ENCODE results near the gene TBC1D2. TPM values are rescaled to one million over a fixed set of nuclear protein-coding genes. Genes with fewer than 3 reads are reported as not detected.

TBC1D2 gene
- total and polyA plus RNA-seq, 10 of the 15 experiments (the other 5 are each of a cell fraction or from before 2014, with no cell fraction given): 0.04 to 1.6 (median 1.1) TPM

GRCh38 chr9:98171176-98171925, 84.1 kb downstream of the TBC1D2 start:
- H3K4me2 ChIP-seq (ENCODE audit: control insufficient read depth, insufficient read depth): no peak overlapping the region
- no peak overlapping the region for H3K9ac ChIP-seq (ENCODE audit: control insufficient read depth, insufficient read depth, low read length)
- 90% methylated on average over 16 of the region's 16 CpGs for WGBS (ENCODE audit: insufficient coverage, insufficient replicate concordance, low lambda C conversion rate, missing lambda C conversion rate)
- ChIA-PET POLR2A (no interaction called here), CTCF (interaction anchor here (1.1 kb wide), 1 partner anchor 22 kb away, joined by 3 read pairs; no protein-coding TSS in a partner anchor), SMC1A (ENCODE audit: uncharacterized antibody, unreplicated experiment) (interaction anchor here (0.7 to 0.8 kb wide), 2 partner anchors 19 to 61 kb away, joined by 3 read pairs; no protein-coding TSS in a partner anchor), RAD21 (ENCODE audit: unreplicated experiment) (no interaction called here)
- no peak for FAIRE-seq
- H3K9me3 ChIP-seq (replicated peaks; ENCODE audit: control insufficient read depth, insufficient read depth, low read length): no peaks in the 10 kb centered on the region
- TF ChIP-seq MTA2 (IDR thresholded peaks at IDR 0.05; ENCODE audit: low read depth) (no peak), HCFC1 (IDR thresholded peaks at IDR 0.05; ENCODE audit: low read length) (no peak), MXI1 (IDR thresholded peaks at IDR 0.05; ENCODE audit: low read depth, low read length) (no peak), SUZ12 (IDR thresholded peaks at IDR 0.05; ENCODE audit: unreplicated experiment) (no peak), NFIC (IDR thresholded peaks at IDR 0.05; ENCODE audit: low read depth, low read length) (no peak), POLR2AphosphoS2 (IDR thresholded peaks at IDR 0.05; ENCODE audit: low read depth, low read length) (no peak), CHD2 (IDR thresholded peaks at IDR 0.05; ENCODE audit: borderline replicate concordance, low read depth, low read length) (no peak), RAD51 (IDR thresholded peaks at IDR 0.05) (no peak)
- TF ChIP-seq, protein P1, sequence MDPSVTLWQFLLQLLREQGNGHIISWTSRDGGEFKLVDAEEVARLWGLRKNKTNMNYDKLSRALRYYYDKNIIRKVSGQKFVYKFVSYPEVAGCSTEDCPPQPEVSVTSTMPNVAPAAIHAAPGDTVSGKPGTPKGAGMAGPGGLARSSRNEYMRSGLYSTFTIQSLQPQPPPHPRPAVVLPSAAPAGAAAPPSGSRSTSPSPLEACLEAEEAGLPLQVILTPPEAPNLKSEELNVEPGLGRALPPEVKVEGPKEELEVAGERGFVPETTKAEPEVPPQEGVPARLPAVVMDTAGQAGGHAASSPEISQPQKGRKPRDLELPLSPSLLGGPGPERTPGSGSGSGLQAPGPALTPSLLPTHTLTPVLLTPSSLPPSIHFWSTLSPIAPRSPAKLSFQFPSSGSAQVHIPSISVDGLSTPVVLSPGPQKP (IDR thresholded peaks at IDR 0.05; ENCODE audit: low read depth, low read length): no peak
- H3K4me3 ChIP-seq: no peak overlapping the region
- peaks cover 18% of the 10 kb centered on the region for H3K4me1 ChIP-seq (ENCODE audit: control insufficient read depth, insufficient read depth, low read length)
- H3K36me3 ChIP-seq (ENCODE audit: control insufficient read depth in 2 of 2, insufficient read depth in 2 of 2, low read length in 1 of 2): no peaks in the 10 kb centered on the region
- no peak overlapping the region for H2AFZ ChIP-seq (ENCODE audit: control insufficient read depth, low read depth, low read length)
- no peak for ATAC-seq
- in situ Hi-C loops (cut with MboI) (no loop called here), intact Hi-C loops (cut with micrococcal nuclease; ENCODE audit: unreplicated experiment) (no loop called here)
- H4K20me1 ChIP-seq (ENCODE audit: control insufficient read depth, insufficient read depth): no peaks in the 10 kb centered on the region
- no peaks in the 10 kb centered on the region for H3K79me2 ChIP-seq (ENCODE audit: control insufficient read depth, insufficient read depth, low read length)
- no peaks in the 10 kb centered on the region for H3K27me3 ChIP-seq (replicated peaks in 1 of 2; ENCODE audit: control insufficient read depth in 2 of 2, insufficient read depth in 2 of 2, low read length in 1 of 2)
- H3K27ac ChIP-seq (ENCODE audit: control insufficient read depth, insufficient read depth): no peak overlapping the region
- DNase-seq (ENCODE audit: low read depth, low spot score): no peak
- BruUV-seq (replicated peaks): no TSS peak
